Measurements from ENCODE around the gene SFT2D3. TPM values are rescaled to one million over a fixed set of nuclear protein-coding genes. Genes with fewer than 3 reads are reported as not detected.

The SFT2D3 gene
- total RNA-seq, 1 experiment from 2014 or later = 7.6 TPM

DNA sequence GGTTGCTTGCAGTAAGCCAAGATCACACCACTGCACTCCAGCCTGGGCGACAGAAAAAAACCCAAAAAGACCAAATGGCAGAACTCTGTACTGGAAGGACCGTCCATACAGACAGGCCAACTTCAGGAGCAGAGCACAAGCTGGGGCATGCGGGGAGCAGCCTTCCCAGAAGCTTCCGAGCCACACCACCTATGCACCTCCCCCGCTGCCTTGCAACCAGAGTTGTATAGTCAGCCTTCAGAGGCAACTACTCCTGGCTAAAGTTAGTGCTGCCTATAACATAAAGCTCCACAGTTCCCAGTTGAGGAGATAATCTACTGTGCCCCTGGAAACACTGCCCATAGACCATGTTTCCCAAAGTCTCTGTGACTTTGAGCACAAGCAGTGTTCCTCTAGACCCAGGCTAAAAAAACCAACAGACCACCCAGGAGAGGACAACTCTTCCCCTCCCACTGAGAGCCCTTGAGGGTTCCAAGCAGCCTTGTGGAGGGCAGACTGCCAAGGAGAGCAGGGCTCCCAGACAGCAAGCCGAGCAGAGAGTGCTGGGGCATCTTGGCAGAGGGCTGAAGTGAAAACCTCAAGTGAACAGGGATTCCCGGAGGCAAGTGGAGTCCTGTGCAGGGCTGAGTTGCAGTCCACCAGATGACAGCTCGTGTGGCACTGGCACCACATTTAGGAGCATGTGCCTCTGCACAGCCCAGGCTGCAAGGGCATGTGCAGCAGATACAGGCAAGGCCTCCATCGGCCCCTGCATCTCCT, 6.8 kb downstream of the SFT2D3 start:
- CTCF ChIA-PET = no interaction called here

DNA sequence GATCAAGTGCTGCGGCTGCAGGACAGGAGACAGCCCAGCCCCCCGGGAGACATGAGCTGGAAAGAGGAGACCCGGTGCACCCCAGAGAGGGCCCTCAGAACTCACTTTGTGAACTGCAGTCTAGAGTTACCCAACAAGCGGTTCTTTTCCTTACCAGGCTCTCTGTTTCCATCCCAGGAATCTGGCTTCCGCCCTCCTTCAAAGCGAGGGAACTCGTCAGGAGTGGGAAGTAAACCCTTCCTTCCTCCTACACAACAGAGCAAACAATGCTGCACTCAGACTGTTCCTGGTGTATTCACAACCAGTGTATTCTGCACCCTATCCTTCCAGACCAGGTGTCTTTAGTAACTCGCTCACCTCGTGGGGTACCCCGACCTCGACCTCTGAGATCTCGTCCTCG, 8.0 kb downstream of the SFT2D3 start:
- BruUV-seq (replicated peaks) = no TSS peak
- ChIA-PET CTCF (no interaction called here), POLR2A (ENCODE audit: low non-redundant PET) (no interaction called here)
- Histone ChIP-seq H3K27ac (ENCODE audit: low read depth, low read length, poor library complexity, severe bottlenecking) (no peak overlapping the region), H3K9me3 (ENCODE audit: low read depth, low read length, poor library complexity, severe bottlenecking) (no peaks in the 10 kb centered on the region), H3K4me3 (ENCODE audit: low read depth, low read length, poor library complexity, severe bottlenecking) (no peak overlapping the region), H3K27me3 (replicated peaks; ENCODE audit: insufficient read depth, low read depth, low read length, poor library complexity) (no peaks in the 10 kb centered on the region), H3K4me1 (ENCODE audit: insufficient read depth, low read length, poor library complexity, severe bottlenecking) (peaks cover 5% of the 10 kb centered on the region), H3K36me3 (ENCODE audit: insufficient read depth, low read length, poor library complexity, severe bottlenecking) (peaks cover 42% of the 10 kb centered on the region)
- no peak for DNase-seq (ENCODE audit: low spot score)
- TF ChIP-seq, protein P1, sequence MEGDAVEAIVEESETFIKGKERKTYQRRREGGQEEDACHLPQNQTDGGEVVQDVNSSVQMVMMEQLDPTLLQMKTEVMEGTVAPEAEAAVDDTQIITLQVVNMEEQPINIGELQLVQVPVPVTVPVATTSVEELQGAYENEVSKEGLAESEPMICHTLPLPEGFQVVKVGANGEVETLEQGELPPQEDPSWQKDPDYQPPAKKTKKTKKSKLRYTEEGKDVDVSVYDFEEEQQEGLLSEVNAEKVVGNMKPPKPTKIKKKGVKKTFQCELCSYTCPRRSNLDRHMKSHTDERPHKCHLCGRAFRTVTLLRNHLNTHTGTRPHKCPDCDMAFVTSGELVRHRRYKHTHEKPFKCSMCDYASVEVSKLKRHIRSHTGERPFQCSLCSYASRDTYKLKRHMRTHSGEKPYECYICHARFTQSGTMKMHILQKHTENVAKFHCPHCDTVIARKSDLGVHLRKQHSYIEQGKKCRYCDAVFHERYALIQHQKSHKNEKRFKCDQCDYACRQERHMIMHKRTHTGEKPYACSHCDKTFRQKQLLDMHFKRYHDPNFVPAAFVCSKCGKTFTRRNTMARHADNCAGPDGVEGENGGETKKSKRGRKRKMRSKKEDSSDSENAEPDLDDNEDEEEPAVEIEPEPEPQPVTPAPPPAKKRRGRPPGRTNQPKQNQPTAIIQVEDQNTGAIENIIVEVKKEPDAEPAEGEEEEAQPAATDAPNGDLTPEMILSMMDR (conservative IDR thresholded peaks at IDR 0.05; ENCODE audit: low read depth, low read length) = no peak
- TF ChIP-seq EZH2 (IDR thresholded peaks at IDR 0.05; ENCODE audit: borderline replicate concordance, low read depth, low read length, poor library complexity, severe bottlenecking) = no peak
- intact Hi-C loops (cut with micrococcal nuclease; ENCODE audit: unreplicated experiment) = no loop called here

More for the DNA sequence above, 6.8 kb downstream of the SFT2D3 start:
- POLR2A ChIA-PET (ENCODE audit: low non-redundant PET) = no interaction called here
- Histone ChIP-seq H3K36me3 (ENCODE audit: insufficient read depth, low read length, poor library complexity, severe bottlenecking) (peaks cover 45% of the 10 kb centered on the region), H3K27me3 (replicated peaks; ENCODE audit: insufficient read depth, low read depth, low read length, poor library complexity) (no peaks in the 10 kb centered on the region), H3K4me1 (ENCODE audit: insufficient read depth, low read length, poor library complexity, severe bottlenecking) (peaks cover 10% of the 10 kb centered on the region), H3K4me3 (ENCODE audit: low read depth, low read length, poor library complexity, severe bottlenecking) (no peak overlapping the region), H3K27ac (ENCODE audit: low read depth, low read length, poor library complexity, severe bottlenecking) (no peak overlapping the region), H3K9me3 (ENCODE audit: low read depth, low read length, poor library complexity, severe bottlenecking) (no peaks in the 10 kb centered on the region)
- peak; percentile 58 for DNase-seq (ENCODE audit: low spot score)
- TF ChIP-seq, protein P1 (conservative IDR thresholded peaks at IDR 0.05; ENCODE audit: low read depth, low read length) = no peak
- TF ChIP-seq EZH2 (IDR thresholded peaks at IDR 0.05; ENCODE audit: borderline replicate concordance, low read depth, low read length, poor library complexity, severe bottlenecking) = no peak
- intact Hi-C loops (cut with micrococcal nuclease; ENCODE audit: unreplicated experiment) = no loop called here
- BruUV-seq (replicated peaks) = no TSS peak

DNA sequence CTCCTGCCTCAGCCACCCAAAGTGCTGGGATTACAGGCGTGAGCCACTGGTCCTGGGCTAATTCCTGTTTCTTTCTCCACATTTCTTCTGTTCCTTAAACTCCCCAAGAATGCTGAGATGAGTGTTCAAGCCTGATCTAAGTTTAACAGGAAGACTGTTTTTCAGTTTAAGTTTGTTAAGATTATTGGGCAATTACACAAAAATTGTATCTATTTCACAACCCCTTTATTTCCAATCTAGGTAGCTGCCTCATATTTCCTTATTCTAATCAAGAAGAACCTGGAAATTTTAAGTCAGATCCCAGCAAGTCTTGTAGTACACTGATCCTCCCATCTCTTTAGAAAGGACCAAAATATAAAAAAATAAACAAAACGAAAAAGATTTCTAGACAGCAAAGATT, 11.7 kb downstream of the SFT2D3 start:
- Histone ChIP-seq H3K27me3 (replicated peaks; ENCODE audit: insufficient read depth, low read depth, low read length, poor library complexity) (no peaks in the 10 kb centered on the region), H3K27ac (ENCODE audit: low read depth, low read length, poor library complexity, severe bottlenecking) (no peak overlapping the region), H3K4me3 (ENCODE audit: low read depth, low read length, poor library complexity, severe bottlenecking) (no peak overlapping the region), H3K9me3 (ENCODE audit: low read depth, low read length, poor library complexity, severe bottlenecking) (no peaks in the 10 kb centered on the region), H3K4me1 (ENCODE audit: insufficient read depth, low read length, poor library complexity, severe bottlenecking) (no peaks in the 10 kb centered on the region), H3K36me3 (ENCODE audit: insufficient read depth, low read length, poor library complexity, severe bottlenecking) (peaks cover 39% of the 10 kb centered on the region)
- ChIA-PET POLR2A (ENCODE audit: low non-redundant PET) (no interaction called here), CTCF (no interaction called here)
- TF ChIP-seq, protein P1 (conservative IDR thresholded peaks at IDR 0.05; ENCODE audit: low read depth, low read length) = no peak
- TF ChIP-seq EZH2 (IDR thresholded peaks at IDR 0.05; ENCODE audit: borderline replicate concordance, low read depth, low read length, poor library complexity, severe bottlenecking) = no peak
- BruUV-seq (replicated peaks) = no TSS peak
- no peak for DNase-seq (ENCODE audit: low spot score)
- intact Hi-C loops (cut with micrococcal nuclease; ENCODE audit: unreplicated experiment) = no loop called here
